H7 (cell line): ENCODE data around the gene MCM9. TPM values are rescaled to one million over a fixed set of nuclear protein-coding genes. Genes with fewer than 3 reads are reported as not detected.

Experiments used
- DNase-seq: peaks from one replicate; pipeline ENCODE4 v3.0.0; 2012
- H3K27me3 ChIP-seq: 2 replicates; pipeline ENCODE4 v1.6.0; 2011; ENCODE audit warnings: mild to moderate bottlenecking, low read length; ENCODE audit not compliant: control insufficient read depth, insufficient read depth
- H3K36me3 ChIP-seq: replicated peaks from 2 replicates; pipeline ENCODE4 v1.5.1; 2011; ENCODE audit warnings: low read length; ENCODE audit not compliant: control insufficient read depth, insufficient read depth
- H3K4me3 ChIP-seq: 2 replicates; pipeline ENCODE4 v1.5.1; 2011; ENCODE audit warnings: low read depth, mild to moderate bottlenecking, control low read depth, low read length, moderate library complexity; ENCODE audit not compliant: insufficient read depth
- total RNA-seq: library from RNA; depleted of rRNA; stranded (reverse); fragments of >200 nt; shearing (Covaris generic); gene quantifications from 2 replicates; pipeline ENCODE4 v1.2.3, GENCODE V29; 2014

MCM9 gene
- total RNA-seq, 1 experiment from 2014 or later: 8.7 TPM

DNA sequence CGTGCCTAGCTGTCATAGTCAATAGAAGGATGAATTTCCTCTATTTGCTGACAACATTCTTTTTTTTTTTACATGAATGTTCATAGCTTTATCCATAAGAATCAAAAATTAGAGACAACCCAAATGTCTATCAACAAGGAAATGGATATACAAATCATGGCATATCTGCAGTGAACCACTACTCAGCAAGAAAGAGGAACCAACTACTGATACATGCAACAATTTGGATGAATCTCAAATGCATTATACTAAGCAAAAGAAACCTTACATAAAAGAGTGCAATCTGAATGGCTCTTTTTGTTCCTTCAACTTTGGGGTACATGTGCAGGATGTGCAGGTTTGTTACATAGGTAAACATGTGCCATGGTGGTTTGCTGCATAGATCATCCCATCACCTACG is 17.7 kb upstream of the MCM9 start:
- H3K27me3 ChIP-seq: no peaks in the 10 kb centered on the region
- H3K4me3 ChIP-seq: no peak overlapping the region
- DNase-seq: no peak
- no peaks in the 10 kb centered on the region for H3K36me3 ChIP-seq

DNA sequence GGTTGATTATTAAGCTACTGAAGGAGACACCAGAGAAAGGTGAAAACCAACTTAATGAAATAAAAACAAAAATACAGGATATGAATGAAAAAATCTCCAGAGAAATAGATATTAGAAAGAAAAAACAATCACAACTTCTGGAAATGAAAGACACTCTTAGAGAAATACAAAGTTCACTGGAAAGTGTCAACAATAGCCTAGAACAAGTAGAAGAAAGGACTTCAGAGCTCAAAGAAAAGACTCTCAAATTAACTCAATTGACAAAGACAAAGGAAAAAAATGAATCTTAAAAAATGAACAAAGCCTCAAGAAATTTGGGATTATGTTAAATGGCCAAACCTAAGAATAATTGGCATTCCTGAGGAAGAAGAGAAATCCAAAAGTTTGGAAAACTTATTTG is 10.3 kb upstream of the MCM9 start:
- no peak for DNase-seq

DNA sequence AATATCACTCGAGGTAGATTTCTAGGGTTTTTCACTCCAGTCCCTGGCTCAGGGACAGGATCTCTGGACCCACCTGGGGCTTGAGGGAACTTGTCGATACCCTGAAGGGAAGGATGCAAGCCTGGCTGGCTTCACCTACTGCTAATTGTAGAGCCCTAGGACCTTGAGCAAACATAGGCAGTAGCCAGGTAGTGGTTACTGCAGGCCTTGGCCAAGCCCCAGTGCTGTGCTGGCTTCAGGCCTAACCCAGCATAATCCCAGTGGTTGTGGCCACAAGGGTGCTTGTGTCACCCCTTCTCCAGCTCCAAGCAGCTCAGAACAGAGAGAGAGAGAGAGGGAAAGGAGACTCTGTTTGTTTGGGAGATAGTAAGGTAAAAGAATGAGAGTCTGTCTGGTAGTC is 5.8 kb upstream of the MCM9 start:
- no peaks in the 10 kb centered on the region for H3K36me3 ChIP-seq
- no peak overlapping the region for H3K4me3 ChIP-seq
- H3K27me3 ChIP-seq: no peaks in the 10 kb centered on the region
- DNase-seq: no peak

More for the DNA sequence above, 10.3 kb upstream of the MCM9 start:
- Histone ChIP-seq H3K4me3 (no peak overlapping the region), H3K27me3 (no peaks in the 10 kb centered on the region), H3K36me3 (no peaks in the 10 kb centered on the region)

DNA sequence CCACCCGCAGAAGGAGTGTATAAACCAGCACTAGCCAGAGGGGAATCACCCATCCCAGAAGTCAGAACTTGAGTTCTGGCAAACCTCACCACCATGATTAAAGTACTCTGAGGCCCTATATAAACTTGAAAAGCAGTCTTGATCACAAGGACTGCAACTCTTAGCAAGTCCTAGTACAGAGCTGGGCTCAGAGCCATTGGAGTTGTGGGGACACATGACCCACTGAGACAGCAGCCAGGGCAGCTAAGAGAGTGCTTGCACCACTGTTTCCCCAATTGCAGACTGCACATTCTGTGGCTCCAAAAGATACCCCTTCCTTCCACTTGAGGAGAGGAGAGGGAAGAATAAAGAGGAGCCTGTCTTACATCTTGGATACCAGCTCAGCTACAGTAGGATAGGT is 4.7 kb upstream of the MCM9 start:
- Histone ChIP-seq H3K36me3 (no peaks in the 10 kb centered on the region), H3K27me3 (no peaks in the 10 kb centered on the region), H3K4me3 (no peak overlapping the region)
- no peak for DNase-seq

DNA sequence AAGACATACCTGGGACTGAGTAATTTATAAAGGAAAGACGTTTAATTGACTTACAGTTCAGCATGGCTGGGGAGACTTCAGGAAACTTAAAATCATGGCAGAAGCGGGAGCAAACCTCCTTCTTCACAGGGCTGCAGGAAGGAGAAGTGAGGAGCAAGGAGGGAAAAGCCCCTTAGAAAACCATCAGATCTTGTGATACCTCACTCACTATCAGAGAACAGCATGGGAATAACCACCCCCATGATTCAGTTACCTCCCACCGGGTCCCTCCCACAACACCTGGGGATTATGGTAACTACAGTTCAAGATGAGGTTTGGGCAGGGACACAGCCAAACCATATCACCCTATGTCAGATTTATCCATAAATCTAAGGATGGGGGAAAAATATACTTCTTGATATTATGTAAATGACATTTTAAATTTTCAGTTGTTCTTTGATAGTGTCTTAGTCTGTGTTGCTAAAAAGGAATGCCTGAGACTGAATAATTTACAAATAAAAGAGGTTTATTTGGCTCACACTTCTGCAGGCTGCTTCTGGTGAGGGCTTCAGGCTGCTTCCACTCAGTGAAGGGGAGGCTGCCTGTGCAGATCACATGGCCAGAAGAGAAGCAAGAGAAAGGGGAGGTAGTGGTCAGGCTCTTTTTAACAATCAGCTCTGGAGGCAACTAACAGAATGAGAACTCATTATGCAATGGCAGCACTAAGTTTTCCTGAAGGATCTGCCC is 1.2 kb upstream of the MCM9 start:
- no peak overlapping the region for H3K4me3 ChIP-seq
- no peak for DNase-seq
- no peaks in the 10 kb centered on the region; the same call in 1 of the 2 replicates for H3K36me3 ChIP-seq
- no peaks in the 10 kb centered on the region for H3K27me3 ChIP-seq

DNA sequence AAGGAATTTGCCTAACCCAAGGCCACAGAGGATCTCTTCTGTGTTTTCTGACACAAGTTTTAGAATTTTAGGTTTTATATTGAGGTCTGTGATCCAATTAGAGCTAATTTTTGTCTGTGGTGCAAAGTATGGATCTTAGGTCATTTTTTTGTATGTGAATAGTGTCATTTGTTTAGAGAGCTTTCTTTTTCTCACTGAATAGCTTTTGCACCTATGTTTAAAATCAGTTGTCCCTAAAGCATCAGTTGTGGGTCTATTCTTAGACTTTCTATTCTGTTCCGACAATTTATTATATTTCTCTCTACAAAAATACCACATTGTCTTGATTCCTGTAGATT is 341 bp upstream of the MCM9 start:
- H3K36me3 ChIP-seq: no peaks in the 10 kb centered on the region; the same call in 1 of the 2 replicates
- H3K27me3 ChIP-seq: no peaks in the 10 kb centered on the region
- DNase-seq: no peak
- peak overlapping the region; percentile 30 for H3K4me3 ChIP-seq

DNA sequence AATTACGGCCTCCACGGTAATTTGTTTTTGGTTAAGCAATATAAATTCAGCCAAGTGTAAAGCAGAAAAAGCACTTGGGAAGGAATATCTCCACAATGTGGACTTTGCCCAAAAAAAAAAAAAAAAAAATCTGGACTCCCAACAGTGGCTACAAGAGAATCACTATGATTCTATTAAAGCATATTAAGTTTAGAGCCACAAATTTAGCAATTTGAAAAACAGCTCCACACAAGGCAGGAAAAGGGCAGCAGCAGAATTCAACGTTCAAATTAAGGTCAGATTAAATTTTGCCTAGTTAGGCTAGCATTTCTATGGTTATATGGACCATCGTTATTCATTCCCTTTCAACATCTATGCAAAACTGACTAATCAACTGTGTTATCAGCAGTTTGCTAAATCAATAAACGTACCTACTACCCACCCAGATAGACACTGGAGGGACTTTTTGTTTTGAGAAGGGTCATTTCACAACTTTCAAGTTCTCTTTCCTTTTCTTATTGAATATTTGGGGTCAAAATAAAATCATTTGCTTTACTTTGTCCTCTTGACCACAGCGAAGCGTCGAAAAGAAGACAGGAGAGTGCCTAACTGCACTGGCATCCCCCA is 1.0 kb downstream of the MCM9 start:
- no peaks in the 10 kb centered on the region; the same call in 1 of the 2 replicates for H3K36me3 ChIP-seq
- no peaks in the 10 kb centered on the region for H3K27me3 ChIP-seq
- no peak for DNase-seq
- H3K4me3 ChIP-seq: peak overlapping the region; percentile 25

DNA sequence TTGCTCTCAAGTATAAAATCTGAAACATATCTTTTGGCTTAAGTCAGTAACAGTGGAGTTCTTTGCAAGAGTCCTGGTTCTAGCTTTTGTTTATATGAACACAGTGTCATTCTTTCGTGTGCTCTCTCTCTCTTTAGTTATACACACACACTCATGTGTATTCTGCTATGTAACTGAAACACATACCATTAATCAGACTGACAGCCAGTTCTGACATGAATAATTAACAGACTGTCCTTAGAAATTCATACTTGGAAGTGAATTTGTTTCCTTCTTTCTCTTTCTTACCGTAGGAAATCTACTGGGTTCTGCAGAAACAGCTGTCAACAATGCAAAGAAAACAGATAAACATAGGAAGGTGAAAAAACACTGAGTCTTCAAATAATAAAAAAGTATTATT is 2.5 kb downstream of the MCM9 start:
- no peak for DNase-seq
- no peaks in the 10 kb centered on the region; the same call in none of the 2 replicates for H3K36me3 ChIP-seq
- H3K27me3 ChIP-seq: no peaks in the 10 kb centered on the region
- no peak overlapping the region for H3K4me3 ChIP-seq

DNA sequence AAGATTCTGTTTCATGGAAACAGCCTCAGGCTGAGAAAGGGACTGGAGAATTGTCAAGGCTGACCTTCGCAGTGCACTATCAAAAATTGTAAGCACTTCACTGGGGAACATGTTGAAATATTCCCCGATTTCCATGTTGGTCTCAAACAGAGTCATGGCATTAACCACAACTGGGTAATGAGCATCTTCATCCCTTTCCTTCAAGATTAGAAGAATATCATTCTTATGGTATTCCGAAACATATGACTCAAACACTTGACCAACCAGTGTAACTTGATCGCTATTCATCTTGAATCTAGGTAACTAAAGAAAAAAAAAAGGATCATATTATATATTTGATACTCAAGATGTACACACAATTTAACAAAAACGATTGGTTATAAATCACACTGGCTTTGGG is 3.5 kb downstream of the MCM9 start:
- Histone ChIP-seq H3K36me3 (no peaks in the 10 kb centered on the region; the same call in none of the 2 replicates), H3K27me3 (no peaks in the 10 kb centered on the region), H3K4me3 (no peak overlapping the region)
- DNase-seq: no peak

DNA sequence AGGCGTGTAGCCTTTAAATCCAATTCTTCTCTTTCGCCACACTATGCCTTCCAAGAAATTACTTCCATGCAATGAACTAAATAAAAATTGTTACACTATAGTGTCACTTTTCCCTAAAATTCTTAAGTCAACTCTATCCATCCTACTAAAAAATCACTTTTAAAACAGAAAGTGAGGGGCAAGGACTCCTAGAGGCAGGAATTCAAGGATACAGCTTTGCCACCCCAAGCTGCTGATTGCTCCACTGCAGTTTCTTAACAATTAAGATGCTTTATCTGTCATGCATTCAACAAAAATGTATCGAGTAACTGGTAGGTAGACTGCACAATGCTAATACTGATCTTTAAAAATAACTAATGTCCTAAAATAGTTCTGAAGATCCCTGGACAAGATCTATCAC is 4.3 kb downstream of the MCM9 start:
- Histone ChIP-seq H3K27me3 (no peaks in the 10 kb centered on the region), H3K36me3 (no peaks in the 10 kb centered on the region; the same call in none of the 2 replicates), H3K4me3 (no peak overlapping the region)
- peak; percentile 12 for DNase-seq

DNA sequence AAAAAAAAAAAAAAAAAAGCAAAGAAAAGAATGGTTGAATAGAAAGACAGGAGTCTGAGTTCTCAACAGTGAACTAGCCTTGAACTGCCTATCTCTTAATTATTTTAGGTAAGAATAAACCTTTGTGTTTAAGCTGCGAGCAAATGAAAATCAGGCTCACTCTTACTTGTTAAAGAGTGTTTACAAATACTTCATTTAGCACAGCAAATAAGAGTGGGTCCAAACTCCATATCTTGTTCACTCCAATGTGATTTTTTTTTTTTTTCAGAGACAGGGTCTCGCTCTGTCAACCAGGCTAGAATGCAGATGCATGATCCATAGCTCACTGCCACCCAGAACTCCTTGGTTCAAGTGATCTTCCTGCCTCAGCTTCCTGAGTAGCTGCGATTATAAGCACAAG is 11.9 kb downstream of the MCM9 start:
- no peak for DNase-seq
- Histone ChIP-seq H3K4me3 (no peak overlapping the region), H3K36me3 (peaks cover 5% of the 10 kb centered on the region), H3K27me3 (no peaks in the 10 kb centered on the region)

DNA sequence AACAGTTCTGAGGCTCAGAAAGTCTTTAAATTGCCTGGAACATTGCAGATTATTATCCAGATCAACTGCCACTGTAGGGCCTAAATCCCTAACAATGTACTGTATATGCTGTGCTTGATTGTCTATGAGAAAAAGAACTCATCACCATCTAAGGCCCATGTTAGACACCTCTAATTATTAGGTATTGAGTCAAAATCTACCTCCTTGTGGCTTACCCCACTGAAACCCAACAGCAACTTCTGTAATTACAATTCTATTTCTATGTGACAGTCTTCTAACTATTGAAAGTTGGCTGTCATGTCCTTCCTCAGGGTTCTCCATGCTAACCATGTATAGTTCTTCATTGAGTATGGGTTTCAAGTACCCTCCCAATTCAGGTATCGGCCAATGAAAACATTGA is 13.9 kb downstream of the MCM9 start:
- no peak for DNase-seq
- Histone ChIP-seq H3K36me3 (peaks cover 5% of the 10 kb centered on the region), H3K27me3 (no peaks in the 10 kb centered on the region), H3K4me3 (no peak overlapping the region)

DNA sequence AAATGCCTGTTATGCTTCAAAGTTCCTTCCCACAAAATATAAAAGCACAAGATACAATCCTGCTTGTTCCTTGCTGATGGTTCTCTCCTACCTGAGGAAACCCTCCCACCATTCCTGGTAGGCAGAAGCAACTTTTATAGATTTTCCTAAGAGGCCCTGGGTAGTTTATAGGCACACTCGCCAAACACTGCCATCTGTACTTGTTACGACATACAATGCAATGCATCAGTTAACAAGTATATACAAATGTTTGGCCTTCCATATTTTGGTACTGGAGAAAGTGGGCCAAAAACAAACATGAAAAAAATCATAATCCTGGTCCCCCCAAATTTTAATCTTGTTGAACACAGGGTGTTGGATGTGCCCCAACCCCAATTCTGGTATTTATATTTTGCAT is 16.6 kb downstream of the MCM9 start:
- no peak overlapping the region for H3K4me3 ChIP-seq
- peaks cover 8% of the 10 kb centered on the region for H3K36me3 ChIP-seq
- DNase-seq: no peak
- H3K27me3 ChIP-seq: no peaks in the 10 kb centered on the region

DNA sequence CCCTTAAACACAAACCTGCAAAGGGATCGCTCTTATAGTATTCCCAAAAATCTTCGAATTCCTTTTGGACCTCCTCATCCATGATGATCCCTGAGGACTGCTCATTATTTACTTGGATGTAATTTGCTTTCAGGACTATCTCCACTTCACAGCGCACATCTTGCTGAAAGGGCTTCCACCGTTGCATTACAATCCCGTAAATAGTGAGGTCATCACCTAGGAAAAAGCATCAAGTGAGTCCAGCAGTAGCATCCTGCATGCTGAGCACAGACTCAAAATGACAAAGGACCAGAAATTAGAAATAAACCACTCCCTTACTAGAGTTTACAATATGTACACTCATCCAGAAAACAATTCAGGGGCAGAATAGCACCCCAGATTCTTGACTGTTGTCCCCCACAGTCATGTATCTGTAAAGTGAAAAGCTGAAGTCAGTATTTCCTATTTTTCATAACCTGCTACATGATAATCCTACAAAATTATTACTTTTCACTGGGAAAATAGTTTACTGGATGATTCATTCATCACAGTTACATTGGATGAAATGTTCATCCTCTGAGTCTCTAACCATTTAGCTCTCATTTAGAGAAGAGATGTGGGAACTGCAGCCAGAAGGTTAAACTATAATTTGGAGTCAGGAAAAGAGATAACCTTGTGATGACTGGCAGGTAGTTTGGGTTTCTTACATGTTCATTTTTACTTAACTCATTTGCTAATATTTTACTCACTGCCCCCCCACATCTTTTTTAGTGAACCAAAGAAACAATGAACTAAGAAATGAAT is 17.2 kb downstream of the MCM9 start:
- no peak for DNase-seq
- Histone ChIP-seq H3K27me3 (no peaks in the 10 kb centered on the region), H3K4me3 (no peak overlapping the region), H3K36me3 (peaks cover 8% of the 10 kb centered on the region)

DNA sequence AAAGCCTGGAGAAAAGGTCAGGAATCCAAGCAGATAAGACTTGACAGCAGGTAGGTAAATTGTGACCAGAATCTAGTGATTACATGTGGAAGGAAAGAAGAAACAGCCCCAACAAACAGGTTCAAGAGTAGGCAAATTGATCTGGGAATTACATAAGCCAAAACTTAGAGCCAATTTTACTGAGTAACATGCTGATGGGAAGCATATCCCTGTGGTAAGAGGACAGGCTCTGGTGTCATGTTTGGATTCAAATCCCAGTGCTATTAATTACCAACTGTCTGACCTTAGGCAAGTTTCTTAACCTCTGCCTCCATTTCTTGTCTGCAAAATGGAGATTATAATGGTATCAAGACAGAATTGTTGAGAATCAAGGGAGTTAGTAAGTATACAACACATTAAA is 20.4 kb downstream of the MCM9 start:
- no peaks in the 10 kb centered on the region for H3K27me3 ChIP-seq
- H3K36me3 ChIP-seq: peaks cover 2% of the 10 kb centered on the region; the same call in 1 of the 2 replicates
- DNase-seq: no peak
- no peak overlapping the region for H3K4me3 ChIP-seq
